HG02852 (cell line): Measurements from ENCODE around the gene HTR3A.

Experiments
- ATAC-seq: cut with Tn5 transposase; IDR thresholded peaks from one replicate; pipeline ENCODE4 v1.9.1; 2021; ENCODE audit warnings: mild to moderate bottlenecking, moderate library complexity; ENCODE audit not compliant: unreplicated experiment

HTR3A gene

DNA sequence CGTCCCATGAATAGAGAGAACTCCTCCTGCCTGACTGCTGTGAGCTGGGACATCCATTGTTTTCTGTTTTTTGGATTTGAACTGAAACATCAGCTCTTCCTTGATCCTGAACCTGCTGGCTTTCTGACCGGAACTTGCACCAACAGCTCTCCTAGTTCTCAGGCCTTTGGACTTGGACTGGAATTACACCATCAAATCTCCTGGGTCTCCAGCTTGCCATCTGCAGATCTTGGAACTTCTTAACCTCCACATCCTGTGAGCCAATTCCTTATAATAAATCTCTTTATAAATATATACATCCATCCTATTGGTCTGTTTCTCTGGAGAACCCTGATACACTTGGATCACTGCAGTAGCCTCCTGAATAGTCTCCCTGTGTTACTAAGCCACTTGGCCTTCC, 42.1 kb downstream of the HTR3A start:
- ATAC-seq, result no peak

DNA sequence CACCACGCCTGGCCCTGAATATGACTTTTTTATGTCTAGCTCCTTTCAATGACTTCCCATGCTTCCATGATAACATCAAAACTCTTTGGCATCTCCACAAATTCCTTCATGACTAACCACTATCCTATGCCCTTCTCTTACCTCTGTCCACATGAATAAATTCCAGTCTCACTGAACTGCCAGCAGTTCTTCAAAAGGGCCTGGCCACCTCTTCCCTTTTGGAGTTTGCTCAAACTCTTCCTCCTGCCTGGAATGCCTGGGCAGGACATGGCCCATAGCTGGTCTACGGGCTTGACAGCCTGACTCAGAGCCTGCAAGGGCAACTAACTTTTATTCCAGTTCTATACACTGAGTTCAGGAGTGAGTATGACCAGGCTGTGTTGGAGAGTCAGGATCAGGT, 42.8 kb downstream of the HTR3A start:
- no peak for ATAC-seq

DNA sequence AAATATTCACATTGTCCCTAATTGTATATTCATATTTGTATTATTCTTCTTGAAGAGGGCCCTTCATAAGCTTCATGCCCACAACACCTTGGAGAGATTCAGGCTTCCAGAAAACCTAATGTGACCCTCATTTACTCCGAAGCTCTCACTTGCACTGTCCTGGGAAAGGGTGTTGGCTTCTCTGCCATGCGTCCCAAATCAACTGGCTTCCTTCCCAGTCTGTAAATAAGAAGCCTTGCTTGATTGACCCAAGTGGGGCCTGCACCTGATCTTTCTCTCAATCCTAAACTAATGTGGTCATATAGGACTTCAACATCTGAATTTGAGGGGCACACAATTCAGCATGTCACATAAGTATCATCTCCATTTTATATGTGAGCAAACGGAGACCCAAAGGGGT, 44.1 kb downstream of the HTR3A start:
- no peak for ATAC-seq

DNA sequence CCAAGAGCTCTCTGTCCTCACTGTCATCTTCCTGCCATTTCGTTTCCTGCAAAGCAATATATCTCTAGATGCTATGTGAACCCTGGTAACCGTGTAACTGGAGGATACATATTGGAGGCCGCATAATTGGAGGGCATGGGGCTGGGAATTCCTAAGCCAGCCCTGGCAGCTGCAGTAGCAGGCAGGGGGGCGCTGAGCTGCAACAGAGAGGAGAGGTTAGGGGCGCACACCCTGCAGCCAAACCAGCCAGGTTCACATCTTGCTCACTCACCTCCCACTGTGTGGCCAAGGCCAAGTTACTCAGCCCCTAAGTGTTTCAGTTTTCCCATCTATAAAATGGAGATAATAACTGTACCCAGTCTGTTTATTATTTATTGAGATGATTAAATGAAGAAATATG, 44.7 kb downstream of the HTR3A start:
- ATAC-seq, result no peak

DNA sequence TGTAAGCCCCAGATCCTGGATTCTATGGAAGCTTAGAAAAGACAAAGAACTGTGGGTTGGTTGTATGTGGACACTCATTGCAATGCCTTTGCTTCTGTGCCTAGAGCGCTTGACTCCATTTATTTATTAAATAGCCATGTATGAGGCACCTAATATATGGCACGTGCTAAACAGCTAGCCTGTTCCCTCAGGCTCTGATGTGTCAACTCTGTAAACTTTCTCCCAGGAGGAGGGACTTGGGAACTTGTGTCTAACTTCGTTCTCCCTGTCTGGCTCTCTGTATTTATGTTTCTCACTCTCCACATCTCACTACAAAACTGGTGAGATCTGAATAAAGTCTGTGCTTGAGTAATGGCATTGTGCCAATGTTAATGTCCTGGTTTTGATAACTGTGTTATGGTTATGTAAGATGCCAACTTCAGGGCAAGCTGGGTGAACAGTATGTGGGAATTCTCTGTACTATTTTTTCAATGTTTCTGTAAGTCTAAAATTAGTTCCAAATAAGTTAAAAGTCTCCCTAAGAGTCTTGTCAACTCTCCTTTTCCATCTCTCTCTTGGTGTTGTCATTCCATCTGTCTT, 50.5 kb downstream of the HTR3A start:
- no peak for ATAC-seq

DNA sequence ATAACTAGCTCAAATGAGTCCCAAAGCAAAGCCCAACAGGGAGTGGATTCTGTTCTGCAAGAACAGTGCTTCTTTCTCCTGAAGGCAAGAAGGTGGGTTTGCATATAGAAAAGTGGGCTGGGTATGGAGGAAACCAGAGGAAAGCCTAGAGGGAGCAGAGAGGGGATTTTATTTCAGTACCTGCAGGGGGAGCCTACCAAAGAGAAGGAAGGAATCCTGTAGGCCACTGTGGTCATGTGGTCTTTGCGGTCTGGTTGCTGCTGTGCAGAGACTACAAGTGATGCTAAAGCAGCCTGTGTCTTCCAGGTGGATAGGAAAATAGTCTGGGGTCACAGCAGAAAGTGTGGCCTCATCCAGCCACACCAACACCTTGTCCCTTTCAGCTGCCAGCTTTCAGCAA, 51.4 kb downstream of the HTR3A start:
- no peak for ATAC-seq

DNA sequence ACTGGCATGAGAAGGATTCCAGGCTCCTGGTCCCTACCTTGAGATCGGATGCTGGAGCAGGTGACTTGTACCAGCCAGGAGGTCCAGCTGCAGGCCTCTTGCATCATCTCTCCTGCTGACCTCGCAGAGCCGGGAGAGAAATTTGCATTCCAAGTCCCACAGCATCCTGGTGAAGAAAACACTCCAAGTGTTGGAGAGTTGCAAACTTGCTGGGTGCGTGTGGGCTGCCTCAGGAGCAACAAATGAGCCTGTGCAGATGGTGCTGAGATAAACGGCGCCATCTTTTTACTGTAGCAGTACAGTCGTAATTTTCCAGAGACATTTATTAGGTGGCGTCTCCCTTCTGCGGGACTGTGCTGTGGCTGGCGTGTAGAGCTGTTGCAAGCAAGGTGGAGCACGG, 52.5 kb downstream of the HTR3A start:
- ATAC-seq, result no peak

DNA sequence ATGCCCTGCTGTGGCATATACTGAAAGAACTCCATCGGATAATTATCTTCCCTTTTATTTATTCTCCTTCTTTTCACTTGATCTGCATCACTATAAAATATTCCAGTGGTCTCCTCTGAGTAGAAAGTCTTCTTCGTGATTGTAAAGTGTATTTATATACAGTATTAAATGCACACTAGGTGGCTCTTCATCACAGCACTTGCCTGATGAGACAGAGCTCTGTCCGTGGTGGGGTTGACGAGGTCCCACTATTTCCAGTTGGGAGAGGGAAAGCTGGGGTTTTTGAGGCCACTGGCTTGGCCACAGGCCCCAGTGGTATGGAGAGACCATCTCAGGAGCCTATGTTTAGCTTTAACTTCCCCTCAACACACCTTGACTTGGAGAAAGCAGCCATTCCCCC, 53.0 kb downstream of the HTR3A start:
- no peak for ATAC-seq

DNA sequence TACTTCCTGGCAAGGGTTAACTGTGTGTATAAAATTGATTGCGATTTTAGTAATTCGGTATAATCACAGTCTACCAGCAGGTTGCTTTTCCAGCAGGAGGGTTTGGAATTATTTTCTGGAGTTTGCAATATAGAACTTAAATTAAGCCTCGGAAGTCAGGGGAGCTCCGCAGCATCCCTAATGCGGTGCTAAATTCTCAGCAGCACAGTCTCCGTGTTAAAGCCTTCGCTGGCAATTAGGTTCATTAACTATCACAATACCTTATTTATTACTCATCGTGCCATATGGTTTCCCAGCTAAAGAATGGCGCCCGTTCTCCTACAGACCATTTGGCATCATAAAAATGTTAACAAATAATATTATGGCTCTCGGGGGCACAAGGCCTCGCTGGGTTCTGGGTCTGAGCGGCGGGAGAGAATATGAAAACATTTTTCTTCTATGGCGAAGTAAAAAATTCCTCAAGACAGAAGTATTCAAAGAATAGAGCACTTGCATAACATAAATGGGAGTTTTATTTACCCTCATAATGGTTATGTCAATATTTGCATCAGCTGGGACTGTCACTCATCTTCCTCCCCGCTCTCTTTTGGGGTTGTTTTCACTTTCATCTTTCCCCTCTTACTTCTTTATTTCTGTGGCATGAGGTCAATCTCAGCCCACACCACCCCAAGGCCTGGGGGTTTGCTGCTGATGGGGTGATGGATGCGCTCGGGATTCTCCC, 56.5 kb downstream of the HTR3A start:
- no peak for ATAC-seq

DNA sequence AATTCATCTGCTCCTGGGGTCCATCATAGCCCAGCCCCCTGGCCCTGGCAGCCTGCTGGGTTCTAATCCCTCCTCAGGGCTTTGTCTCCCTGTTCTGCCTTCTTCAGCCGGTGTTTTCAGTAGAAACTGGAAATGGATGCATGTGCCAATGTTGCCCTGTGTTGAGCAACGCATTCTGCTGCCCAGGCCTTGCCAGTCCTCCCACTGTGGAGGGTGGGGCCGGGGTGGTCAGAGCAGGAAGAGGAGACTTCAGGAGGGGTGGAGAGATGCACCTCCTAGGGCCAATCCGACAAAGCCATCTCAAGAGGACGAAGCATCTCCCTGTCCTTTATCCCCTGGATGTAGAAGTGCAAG, 57.0 kb downstream of the HTR3A start:
- ATAC-seq, result no peak

DNA sequence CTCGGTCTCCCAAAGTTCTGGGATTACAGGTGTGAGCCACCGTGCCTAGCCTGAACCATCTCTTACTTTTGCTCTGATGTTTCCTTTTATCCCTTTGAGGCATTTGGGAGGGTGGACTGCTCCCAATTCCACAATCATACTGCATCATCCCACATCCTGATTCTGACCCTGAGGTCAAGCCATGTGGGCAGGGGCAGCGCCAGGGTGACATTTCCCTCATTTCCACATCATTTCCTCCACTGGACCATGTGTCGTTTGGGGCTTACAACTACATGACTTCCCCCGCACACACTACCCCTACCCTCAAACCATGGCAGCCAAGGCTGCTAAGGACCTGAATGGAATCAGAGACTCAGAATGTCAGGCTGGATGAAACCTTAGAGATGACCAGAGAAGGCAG, 58.2 kb downstream of the HTR3A start:
- no peak for ATAC-seq

DNA sequence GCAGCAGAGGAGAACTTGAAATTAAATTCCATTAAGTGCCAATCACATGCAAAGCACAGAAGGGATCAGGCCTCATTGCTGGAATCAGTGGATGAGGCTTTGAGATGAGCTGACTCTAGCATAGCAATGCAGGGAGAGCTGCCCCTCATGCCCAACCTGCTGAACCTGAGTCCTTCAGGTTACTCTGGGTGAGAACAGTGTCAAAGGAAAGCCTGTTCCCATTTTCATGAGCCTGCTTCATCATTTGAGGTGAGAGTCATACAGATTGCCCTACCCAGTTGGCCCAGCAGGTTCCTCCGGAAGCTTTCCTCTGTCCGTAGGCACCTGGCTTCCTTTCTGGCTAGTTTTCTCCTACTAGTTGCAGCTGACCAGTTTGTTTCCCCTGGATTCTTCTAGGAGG, 58.7 kb downstream of the HTR3A start:
- no peak for ATAC-seq

DNA sequence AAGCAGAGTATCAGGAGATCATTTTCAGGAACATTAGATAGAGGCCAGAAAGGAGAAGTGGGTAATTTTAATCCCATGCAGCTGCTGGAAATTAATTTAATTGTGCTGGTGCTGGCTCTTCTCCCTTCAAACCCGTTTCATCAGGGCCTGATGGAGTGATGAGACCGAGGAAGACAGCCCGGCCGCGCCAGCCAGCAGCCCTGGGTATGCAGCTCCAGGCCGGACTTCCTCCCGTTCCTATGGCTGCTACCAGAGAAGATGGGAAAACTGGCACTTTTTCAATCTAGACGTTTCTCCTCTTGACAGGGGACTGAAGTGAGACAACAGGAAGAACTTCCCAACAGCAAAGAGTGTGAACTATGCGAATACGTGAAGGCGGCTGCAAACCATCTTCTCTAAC, 60.0 kb downstream of the HTR3A start:
- ATAC-seq, result no peak

DNA sequence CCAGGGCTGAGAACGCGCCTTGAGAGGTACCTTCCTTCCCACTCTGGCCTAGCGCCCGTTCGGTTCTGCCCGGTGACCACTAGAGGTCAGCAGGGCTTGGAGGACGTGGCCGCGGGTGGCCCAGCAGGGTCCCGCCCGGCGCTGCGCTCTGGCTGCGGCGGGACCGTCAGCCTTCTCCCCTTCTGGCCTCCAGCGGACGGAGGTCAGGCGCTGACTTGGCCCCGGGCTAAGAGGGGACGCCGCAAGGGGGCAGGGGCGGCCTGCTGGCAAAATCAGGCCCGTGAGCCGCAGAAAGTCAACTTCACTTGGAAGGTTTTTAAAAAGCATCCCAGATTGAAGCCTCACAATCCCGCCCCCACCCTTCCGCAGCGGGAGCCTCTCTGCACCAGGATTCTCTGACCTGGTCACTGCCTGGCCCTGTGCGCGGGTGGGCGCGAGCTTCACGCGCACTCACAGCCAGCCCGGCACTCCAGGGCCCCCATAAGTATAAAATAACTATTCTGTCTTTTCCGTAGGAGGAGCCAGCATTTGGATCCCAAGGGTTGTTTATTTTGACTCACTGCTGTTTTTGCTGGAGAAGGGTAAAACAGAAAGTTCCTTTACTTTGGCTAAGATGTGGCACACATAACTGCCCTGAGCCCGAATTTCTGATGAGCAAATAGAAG, 61.4 kb downstream of the HTR3A start:
- no peak for ATAC-seq

DNA sequence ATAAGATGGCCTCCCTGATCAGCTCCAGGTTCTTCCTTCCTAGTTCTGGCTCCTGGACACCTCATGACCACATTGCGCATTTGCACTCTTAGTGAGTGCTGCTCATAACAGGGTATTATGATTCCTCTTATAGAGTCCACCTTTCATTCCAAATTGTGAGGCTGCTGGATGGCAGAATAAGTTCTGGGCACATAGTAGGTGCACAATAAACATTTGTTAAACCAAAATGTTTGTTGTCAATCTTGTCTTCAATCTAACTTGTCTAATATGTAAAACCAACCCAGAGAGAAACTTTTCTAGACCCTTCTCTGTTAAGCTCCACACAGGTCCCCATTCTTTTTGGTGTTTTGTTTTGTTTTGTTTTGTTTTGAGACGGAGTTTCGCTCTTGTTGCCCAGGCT, 62.0 kb downstream of the HTR3A start:
- ATAC-seq, result no peak

DNA sequence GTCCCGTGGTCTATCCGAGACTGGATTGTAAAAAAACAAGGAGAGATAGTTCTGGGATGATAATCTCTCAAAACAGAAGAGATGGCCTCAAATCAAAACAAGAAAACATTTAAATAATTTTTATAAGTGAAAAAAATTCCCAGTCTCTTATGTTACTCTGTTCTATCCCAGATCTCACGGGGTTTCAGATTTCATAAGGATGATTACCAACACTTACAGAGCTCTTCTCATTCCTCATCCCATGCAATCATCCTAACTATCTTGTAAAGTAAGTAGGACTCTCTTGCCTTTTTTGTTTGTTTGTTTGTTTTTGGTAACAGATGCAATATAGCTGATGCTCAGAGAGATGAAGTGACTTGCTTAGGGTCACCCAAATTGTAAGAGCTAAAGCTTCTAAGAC, 64.6 kb downstream of the HTR3A start:
- no peak for ATAC-seq
